ENCODE data around the gene FADS2. TPM values are rescaled to one million over a fixed set of nuclear protein-coding genes. Genes with fewer than 3 reads are reported as not detected.

Gene FADS2
- total and polyA plus RNA-seq, 2 of the 13 experiments (the other 11 are each of a cell fraction or from before 2014, with no cell fraction given), result 90.1 to 124 TPM

DNA sequence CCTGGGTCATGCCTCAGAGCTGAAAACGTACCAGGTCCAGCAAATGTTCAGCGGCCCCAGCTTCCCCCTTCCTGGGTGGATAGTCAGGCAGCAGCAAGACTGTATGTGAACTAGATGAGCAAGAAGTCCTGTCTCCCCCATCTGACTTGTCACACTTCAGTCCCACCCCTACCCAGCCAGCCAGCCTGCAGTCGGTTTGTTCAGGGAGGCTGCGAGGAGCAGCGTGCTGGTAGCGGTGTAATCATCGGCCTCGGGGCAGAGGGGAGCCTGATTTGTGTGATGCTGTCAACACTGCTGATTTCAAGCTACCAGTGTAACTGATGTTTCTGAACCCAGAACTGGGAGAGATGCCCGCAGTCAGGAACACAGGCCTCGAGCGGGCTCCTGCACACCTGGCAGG is 45.3 kb upstream of the FADS2 start:
- no peak for TF ChIP-seq ZNF605 (CRISPR knock-in tag; IDR thresholded peaks at IDR 0.05)
- TF ChIP-seq ZNF143 (CRISPR knock-in tag; IDR thresholded peaks at IDR 0.05), result no peak
- TF ChIP-seq NR2F6 (IDR thresholded peaks at IDR 0.05), result no peak
- TF ChIP-seq NR2F6 (CRISPR knock-in tag; IDR thresholded peaks at IDR 0.05), result no peak
- no peak for TF ChIP-seq SALL2 (CRISPR knock-in tag; IDR thresholded peaks at IDR 0.05)
- no peak for TF ChIP-seq ZMYM2 (CRISPR knock-in tag; IDR thresholded peaks at IDR 0.05)
- TF ChIP-seq, protein P1, sequence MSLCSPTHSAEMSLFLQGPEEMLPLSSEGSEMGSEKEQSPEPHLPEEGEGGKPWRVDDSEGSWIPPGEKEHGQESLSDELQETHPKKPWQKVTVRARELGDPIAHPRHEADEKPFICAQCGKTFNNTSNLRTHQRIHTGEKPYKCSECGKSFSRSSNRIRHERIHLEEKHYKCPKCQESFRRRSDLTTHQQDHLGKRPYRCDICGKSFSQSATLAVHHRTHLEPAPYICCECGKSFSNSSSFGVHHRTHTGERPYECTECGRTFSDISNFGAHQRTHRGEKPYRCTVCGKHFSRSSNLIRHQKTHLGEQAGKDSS (CRISPR knock-in tag; IDR thresholded peaks at IDR 0.05; ENCODE audit: borderline replicate concordance, low read depth), result no peak
- no peak for TF ChIP-seq ESRRA (CRISPR knock-in tag; IDR thresholded peaks at IDR 0.05; ENCODE audit: low read depth)
- TF ChIP-seq AGO2 (optimal IDR thresholded peaks at IDR 0.05; ENCODE audit: low read depth, low read length), result peak; percentile 65
- no peak overlapping the region for H3K4me3 ChIP-seq (replicated peaks in 1 of 3; ENCODE audit: insufficient read depth in 1 of 3, low read depth in 2 of 3, low read length in 3 of 3)
- ChIA-PET POLR2A (interaction anchor here (1.2 kb wide), 1 partner anchor 10 kb away, joined by 3 read pairs; the partner anchor contains the start of genes FEN1 and TMEM258), CTCF (ENCODE audit: low intra/inter-chr PET ratio, low total read pairs) (no interaction called here)
- no peak overlapping the region for H3K27ac ChIP-seq (ENCODE audit: extremely low read length, insufficient read depth, low read length)
- no peaks in the 10 kb centered on the region for H3K27me3 ChIP-seq (ENCODE audit: control insufficient read depth in 1 of 2, insufficient read depth in 2 of 2, low read length in 2 of 2)
- peaks cover 33 to 85% of the 10 kb centered on the region in 2 experiments; a peak in 4 of 5 replicates for H3K36me3 ChIP-seq (replicated peaks in 1 of 2; ENCODE audit: control insufficient read depth in 1 of 2, insufficient read depth in 2 of 2, low read length in 2 of 2)
- no peaks in the 10 kb centered on the region for H3K79me2 ChIP-seq (ENCODE audit: insufficient read depth, low read length)
- in situ Hi-C loops (cut with HindIII; ENCODE audit: extremely low pct_ligation_motif_present, low pct_unique_long_range_greater_than_20kb), result loop anchor here (5.0 kb wide), 1 partner anchor 36 kb away; no protein-coding TSS in a partner anchor
- H2AFZ ChIP-seq (ENCODE audit: low read length), result no peak overlapping the region
- H3K9ac ChIP-seq (ENCODE audit: insufficient read depth, low read depth, low read length), result no peak overlapping the region
- H4K20me1 ChIP-seq (ENCODE audit: insufficient read depth, low read length), result no peaks in the 10 kb centered on the region
- no peak overlapping the region for H3K4me2 ChIP-seq (ENCODE audit: low read depth, low read length)
- BruUV-seq (replicated peaks), result no TSS peak
- no peaks in the 10 kb centered on the region for H3K9me3 ChIP-seq (ENCODE audit: low read length)
- H3K4me1 ChIP-seq (ENCODE audit: insufficient read depth, low read length), result no peaks in the 10 kb centered on the region; the same call in 1 of the 2 replicates
- DNase-seq (ENCODE audit: low spot score), result no peak
- no peak for FAIRE-seq
- intact Hi-C loops (cut with micrococcal nuclease; ENCODE audit: unreplicated experiment), result no loop called here
- WGBS (ENCODE audit: low lambda C conversion rate), result 99% methylated on average over 7 of the region's 11 CpGs
- no peak for ATAC-seq

Measured in HepG2 (cell line).